Stimulated activated memory B cell treated with anti-CD40 and anti-IgM and Interleukin-4, amounts not matched to agents 10 μg/mL and 1 μg/mL and 100 μg/mL, for 72 hours (primary cell): ENCODE measurements around the gene KLHDC4.
A peak's percentile ranks its signal among the peaks of the same experiment; 100 is the strongest.

Source experiments
- ATAC-seq: fragments of 150-1000 bp; cut with Tn5 transposase; 2 replicates; pipeline ENCODE4 v1.10.0; 2021
- H3K27ac Mint-ChIP-seq: one replicate; pipeline ENCODE4 v1.8.0; 2022; ENCODE audit warnings: mild to moderate bottlenecking, mixed read lengths
- H3K27me3 Mint-ChIP-seq: one replicate; pipeline ENCODE4 v1.8.0; 2022; ENCODE audit warnings: mixed read lengths
- H3K36me3 Mint-ChIP-seq: one replicate; pipeline ENCODE4 v1.8.0; 2022; ENCODE audit warnings: mixed read lengths
- H3K4me1 Mint-ChIP-seq: one replicate; pipeline ENCODE4 v1.8.0; 2022; ENCODE audit warnings: mixed read lengths
- H3K4me3 Mint-ChIP-seq: one replicate; pipeline ENCODE4 v1.8.0; 2022; ENCODE audit warnings: mild to moderate bottlenecking, moderate library complexity, mixed read lengths
- H3K9me3 Mint-ChIP-seq: one replicate; pipeline ENCODE4 v1.8.0; 2022; ENCODE audit warnings: mixed read lengths

The KLHDC4 gene

GRCh38 chr16:87693827-87694226 is 72.0 kb downstream of the KLHDC4 start:
- no peak overlapping the region for H3K4me3 Mint-ChIP-seq
- no peak for ATAC-seq
- no peaks in the 10 kb centered on the region for H3K9me3 Mint-ChIP-seq
- peaks cover 21% of the 10 kb centered on the region for H3K4me1 Mint-ChIP-seq
- H3K27me3 Mint-ChIP-seq = no peaks in the 10 kb centered on the region
- peaks cover 33% of the 10 kb centered on the region for H3K36me3 Mint-ChIP-seq
- H3K27ac Mint-ChIP-seq = no peak overlapping the region

- Mint-ChIP-seq H3K36me3 (peaks cover 33% of the 10 kb centered on the region), H3K9me3 (no peaks in the 10 kb centered on the region), H3K27ac (no peak overlapping the region), H3K4me1 (peaks cover 10% of the 10 kb centered on the region), H3K27me3 (peaks cover 10% of the 10 kb centered on the region), H3K4me3 (no peak overlapping the region)
- no peak for ATAC-seq
Measured at GRCh38 chr16:87692756-87693155, 73.0 kb downstream of the KLHDC4 start.

GRCh38 chr16:87692176-87692575 is 73.6 kb downstream of the KLHDC4 start:
- H3K27ac Mint-ChIP-seq = no peak overlapping the region
- no peaks in the 10 kb centered on the region for H3K9me3 Mint-ChIP-seq
- ATAC-seq = no peak
- no peak overlapping the region for H3K4me3 Mint-ChIP-seq
- H3K4me1 Mint-ChIP-seq = peaks cover 5% of the 10 kb centered on the region
- H3K36me3 Mint-ChIP-seq = peaks cover 27% of the 10 kb centered on the region
- H3K27me3 Mint-ChIP-seq = peaks cover 16% of the 10 kb centered on the region

- Mint-ChIP-seq H3K9me3 (no peaks in the 10 kb centered on the region), H3K4me1 (peaks cover 5% of the 10 kb centered on the region), H3K27ac (no peak overlapping the region), H3K27me3 (peaks cover 21% of the 10 kb centered on the region), H3K36me3 (peaks cover 23% of the 10 kb centered on the region), H3K4me3 (no peak overlapping the region)
- no peak for ATAC-seq
Measured at GRCh38 chr16:87691686-87692079, 74.1 kb downstream of the KLHDC4 start.

GRCh38 chr16:87690911-87691685 is 74.7 kb downstream of the KLHDC4 start:
- H3K36me3 Mint-ChIP-seq = peaks cover 17% of the 10 kb centered on the region
- H3K4me3 Mint-ChIP-seq = no peak overlapping the region
- H3K4me1 Mint-ChIP-seq = peaks cover 5% of the 10 kb centered on the region
- peaks cover 27% of the 10 kb centered on the region for H3K27me3 Mint-ChIP-seq
- ATAC-seq = no peak
- no peaks in the 10 kb centered on the region for H3K9me3 Mint-ChIP-seq
- H3K27ac Mint-ChIP-seq = no peak overlapping the region

- H3K36me3 Mint-ChIP-seq = peaks cover 6% of the 10 kb centered on the region
- peaks cover 38% of the 10 kb centered on the region for H3K27me3 Mint-ChIP-seq
- H3K27ac Mint-ChIP-seq = no peak overlapping the region
- H3K4me3 Mint-ChIP-seq = no peak overlapping the region
- peaks cover 5% of the 10 kb centered on the region for H3K4me1 Mint-ChIP-seq
- no peaks in the 10 kb centered on the region for H3K9me3 Mint-ChIP-seq
- no peak for ATAC-seq
Measured at GRCh38 chr16:87689956-87690465, 75.8 kb downstream of the KLHDC4 start.

- Mint-ChIP-seq H3K9me3 (no peaks in the 10 kb centered on the region), H3K27me3 (peaks cover 46% of the 10 kb centered on the region), H3K27ac (no peak overlapping the region), H3K4me1 (peaks cover 5% of the 10 kb centered on the region), H3K4me3 (no peak overlapping the region), H3K36me3 (no peaks in the 10 kb centered on the region)
- no peak for ATAC-seq
Measured at GRCh38 chr16:87688876-87689815, 76.6 kb downstream of the KLHDC4 start.

GRCh38 chr16:87687998-87688529 is 77.7 kb downstream of the KLHDC4 start:
- H3K9me3 Mint-ChIP-seq = no peaks in the 10 kb centered on the region
- H3K4me3 Mint-ChIP-seq = no peak overlapping the region
- H3K27ac Mint-ChIP-seq = no peak overlapping the region

GRCh38 chr16:87687126-87687910 is 78.5 kb downstream of the KLHDC4 start:
- ATAC-seq = no peak
- peaks cover 61% of the 10 kb centered on the region for H3K27me3 Mint-ChIP-seq
- H3K4me1 Mint-ChIP-seq = peaks cover 5% of the 10 kb centered on the region
- no peak overlapping the region for H3K27ac Mint-ChIP-seq
- no peak overlapping the region for H3K4me3 Mint-ChIP-seq
- H3K36me3 Mint-ChIP-seq = no peaks in the 10 kb centered on the region
- no peaks in the 10 kb centered on the region for H3K9me3 Mint-ChIP-seq

More at GRCh38 chr16:87687998-87688529, 77.7 kb downstream of the KLHDC4 start:
- Mint-ChIP-seq H3K4me1 (peaks cover 5% of the 10 kb centered on the region), H3K36me3 (no peaks in the 10 kb centered on the region), H3K27me3 (peaks cover 53% of the 10 kb centered on the region)
- no peak for ATAC-seq

- no peak overlapping the region for H3K27ac Mint-ChIP-seq
- no peaks in the 10 kb centered on the region for H3K9me3 Mint-ChIP-seq
- H3K27me3 Mint-ChIP-seq = peaks cover 62% of the 10 kb centered on the region
- H3K4me3 Mint-ChIP-seq = no peak overlapping the region
- no peak for ATAC-seq
- H3K36me3 Mint-ChIP-seq = no peaks in the 10 kb centered on the region
- H3K4me1 Mint-ChIP-seq = peaks cover 11% of the 10 kb centered on the region
Measured at GRCh38 chr16:87686697-87687096, 79.1 kb downstream of the KLHDC4 start.

- no peak for ATAC-seq
- Mint-ChIP-seq H3K36me3 (no peaks in the 10 kb centered on the region), H3K4me3 (no peak overlapping the region), H3K27ac (no peak overlapping the region), H3K4me1 (peaks cover 12% of the 10 kb centered on the region), H3K9me3 (no peaks in the 10 kb centered on the region), H3K27me3 (peaks cover 70% of the 10 kb centered on the region)
Measured at GRCh38 chr16:87685766-87686165, 80.0 kb downstream of the KLHDC4 start.

- no peak overlapping the region for H3K4me3 Mint-ChIP-seq
- H3K36me3 Mint-ChIP-seq = no peaks in the 10 kb centered on the region
- no peak for ATAC-seq
- H3K4me1 Mint-ChIP-seq = peaks cover 12% of the 10 kb centered on the region
- H3K27ac Mint-ChIP-seq = no peak overlapping the region
- peaks cover 74% of the 10 kb centered on the region for H3K27me3 Mint-ChIP-seq
- no peaks in the 10 kb centered on the region for H3K9me3 Mint-ChIP-seq
Measured at GRCh38 chr16:87685405-87685755, 80.4 kb downstream of the KLHDC4 start.

GRCh38 chr16:87684711-87685404 is 80.9 kb downstream of the KLHDC4 start:
- H3K27me3 Mint-ChIP-seq = peaks cover 79% of the 10 kb centered on the region
- H3K4me1 Mint-ChIP-seq = peaks cover 12% of the 10 kb centered on the region

GRCh38 chr16:87684106-87684677 is 81.6 kb downstream of the KLHDC4 start:
- Mint-ChIP-seq H3K9me3 (no peaks in the 10 kb centered on the region), H3K4me1 (peaks cover 12% of the 10 kb centered on the region), H3K27ac (no peak overlapping the region), H3K27me3 (peaks cover 79% of the 10 kb centered on the region), H3K36me3 (no peaks in the 10 kb centered on the region), H3K4me3 (no peak overlapping the region)
- no peak for ATAC-seq

More at GRCh38 chr16:87684711-87685404, 80.9 kb downstream of the KLHDC4 start:
- no peaks in the 10 kb centered on the region for H3K9me3 Mint-ChIP-seq
- H3K27ac Mint-ChIP-seq = no peak overlapping the region
- ATAC-seq = peak; percentile 22
- no peaks in the 10 kb centered on the region for H3K36me3 Mint-ChIP-seq
- H3K4me3 Mint-ChIP-seq = no peak overlapping the region
